ENCODE results near the gene CDKN1B.

DNA sequence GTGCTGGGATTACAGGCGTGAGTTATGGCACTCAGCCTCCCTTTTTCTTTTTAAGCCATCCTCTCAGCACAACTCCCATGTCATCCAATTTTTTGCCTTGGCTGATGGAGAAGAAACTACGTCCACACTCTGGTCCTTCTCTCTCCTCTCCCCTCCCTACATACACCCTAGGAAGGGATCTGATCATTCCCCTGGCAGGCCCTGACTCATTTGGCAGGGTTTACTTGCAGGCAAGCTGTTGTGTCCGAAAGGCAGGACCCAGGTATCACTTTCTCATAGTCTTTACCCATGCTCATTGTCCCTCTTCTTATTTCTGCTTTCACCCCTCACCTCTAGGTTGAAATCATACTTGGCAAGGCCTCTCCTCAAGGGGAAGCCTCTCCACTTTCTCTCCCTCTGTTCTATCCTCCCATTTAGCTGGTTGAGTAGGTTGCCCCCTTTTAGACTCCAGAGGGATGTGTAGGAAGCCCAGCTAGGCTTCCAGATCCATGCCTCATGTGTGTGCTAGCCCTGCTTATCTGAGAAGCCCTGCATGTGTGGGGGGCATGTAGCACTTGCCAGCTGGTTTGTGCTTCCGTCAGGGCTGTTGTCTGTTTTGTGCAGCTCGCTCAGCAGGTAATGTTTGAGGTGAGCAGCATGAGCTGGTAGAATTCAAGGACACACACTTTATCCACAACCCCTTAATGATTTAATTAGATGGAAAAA, 36.0 kb upstream of the CDKN1B start:
- TF ChIP-seq CEBPB (IDR thresholded peaks at IDR 0.05) (no peak), RAD21 (IDR thresholded peaks at IDR 0.05; ENCODE audit: low read depth) (no peak), EP300 (IDR thresholded peaks at IDR 0.05; ENCODE audit: borderline replicate concordance) (no peak), TAF1 (IDR thresholded peaks at IDR 0.05; ENCODE audit: low read depth) (no peak), CREB1 (IDR thresholded peaks at IDR 0.05; ENCODE audit: low read depth) (no peak), YY1 (IDR thresholded peaks at IDR 0.05; ENCODE audit: low read depth) (no peak), FOXM1 (IDR thresholded peaks at IDR 0.05; ENCODE audit: borderline replicate concordance, low read depth) (no peak), TCF12 (IDR thresholded peaks at IDR 0.05; ENCODE audit: low read depth) (no peak), EGR1 (IDR thresholded peaks at IDR 0.05) (no peak), TEAD4 (IDR thresholded peaks at IDR 0.05) (no peak)
- TF ChIP-seq, protein P1, sequence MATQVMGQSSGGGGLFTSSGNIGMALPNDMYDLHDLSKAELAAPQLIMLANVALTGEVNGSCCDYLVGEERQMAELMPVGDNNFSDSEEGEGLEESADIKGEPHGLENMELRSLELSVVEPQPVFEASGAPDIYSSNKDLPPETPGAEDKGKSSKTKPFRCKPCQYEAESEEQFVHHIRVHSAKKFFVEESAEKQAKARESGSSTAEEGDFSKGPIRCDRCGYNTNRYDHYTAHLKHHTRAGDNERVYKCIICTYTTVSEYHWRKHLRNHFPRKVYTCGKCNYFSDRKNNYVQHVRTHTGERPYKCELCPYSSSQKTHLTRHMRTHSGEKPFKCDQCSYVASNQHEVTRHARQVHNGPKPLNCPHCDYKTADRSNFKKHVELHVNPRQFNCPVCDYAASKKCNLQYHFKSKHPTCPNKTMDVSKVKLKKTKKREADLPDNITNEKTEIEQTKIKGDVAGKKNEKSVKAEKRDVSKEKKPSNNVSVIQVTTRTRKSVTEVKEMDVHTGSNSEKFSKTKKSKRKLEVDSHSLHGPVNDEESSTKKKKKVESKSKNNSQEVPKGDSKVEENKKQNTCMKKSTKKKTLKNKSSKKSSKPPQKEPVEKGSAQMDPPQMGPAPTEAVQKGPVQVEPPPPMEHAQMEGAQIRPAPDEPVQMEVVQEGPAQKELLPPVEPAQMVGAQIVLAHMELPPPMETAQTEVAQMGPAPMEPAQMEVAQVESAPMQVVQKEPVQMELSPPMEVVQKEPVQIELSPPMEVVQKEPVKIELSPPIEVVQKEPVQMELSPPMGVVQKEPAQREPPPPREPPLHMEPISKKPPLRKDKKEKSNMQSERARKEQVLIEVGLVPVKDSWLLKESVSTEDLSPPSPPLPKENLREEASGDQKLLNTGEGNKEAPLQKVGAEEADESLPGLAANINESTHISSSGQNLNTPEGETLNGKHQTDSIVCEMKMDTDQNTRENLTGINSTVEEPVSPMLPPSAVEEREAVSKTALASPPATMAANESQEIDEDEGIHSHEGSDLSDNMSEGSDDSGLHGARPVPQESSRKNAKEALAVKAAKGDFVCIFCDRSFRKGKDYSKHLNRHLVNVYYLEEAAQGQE (IDR thresholded peaks at IDR 0.05; ENCODE audit: low read depth): no peak
